H9 (cell line): Measurements from ENCODE around the gene C1orf116. TPM values are rescaled to one million over a fixed set of nuclear protein-coding genes. Genes with fewer than 3 reads are reported as not detected.

Source experiments
- DNase-seq: peaks from one replicate; pipeline ENCODE4 v3.0.0-alpha.2; 2017
- H2AFZ ChIP-seq: one replicate; pipeline ENCODE4 v1.6.1; 2013; ENCODE audit warnings: mild to moderate bottlenecking, low read length, control low read depth, moderate library complexity
- H2AK5ac ChIP-seq: 2 replicates; pipeline ENCODE4 v1.6.1; 2013; ENCODE audit warnings: low read length, control low read depth, mixed read lengths; ENCODE audit not compliant: insufficient read length
- H2BK120ac ChIP-seq: one replicate; pipeline ENCODE4 v1.6.1; 2013; ENCODE audit warnings: low read depth, mild to moderate bottlenecking, low read length, control low read depth, inconsistent platforms; ENCODE audit not compliant: poor library complexity, severe bottlenecking
- H2BK12ac ChIP-seq: 2 replicates; pipeline ENCODE4 v1.6.1; 2013; ENCODE audit warnings: low read length, control low read depth, mixed read lengths, low read depth; ENCODE audit not compliant: insufficient read length
- H2BK15ac ChIP-seq: 2 replicates; pipeline ENCODE4 v1.6.1; 2013; ENCODE audit warnings: low read depth, low read length, control low read depth
- H2BK20ac ChIP-seq: one replicate; pipeline ENCODE4 v1.6.1; 2013; ENCODE audit warnings: low read depth, mild to moderate bottlenecking, low read length, control low read depth, inconsistent platforms; ENCODE audit not compliant: poor library complexity, severe bottlenecking
- H2BK5ac ChIP-seq: 2 replicates; pipeline ENCODE4 v1.6.1; 2013; ENCODE audit warnings: low read length, control low read depth, mixed read lengths; ENCODE audit not compliant: insufficient read length
- H3K14ac ChIP-seq: 2 replicates; pipeline ENCODE4 v1.6.1; 2013; ENCODE audit warnings: low read length, control low read depth; ENCODE audit not compliant: insufficient read depth
- H3K18ac ChIP-seq: 2 replicates; pipeline ENCODE4 v1.6.1; 2013; ENCODE audit warnings: low read depth, mild to moderate bottlenecking, mixed read lengths, low read length, control low read depth; ENCODE audit not compliant: insufficient read length
- H3K23ac ChIP-seq: 2 replicates; pipeline ENCODE4 v1.6.1; 2013; ENCODE audit warnings: low read length, control low read depth, mixed read lengths, low read depth; ENCODE audit not compliant: insufficient read length
- H3K23me2 ChIP-seq: 2 replicates; pipeline ENCODE4 v1.6.1; 2013; ENCODE audit warnings: low read depth, mild to moderate bottlenecking, mixed read lengths, low read length, control low read depth; ENCODE audit not compliant: insufficient read length, poor library complexity, severe bottlenecking
- H3K27ac ChIP-seq: 2 replicates; pipeline ENCODE4 v1.5.1; 2013; ENCODE audit warnings: low read length, control low read depth, mixed read lengths, low read depth; ENCODE audit not compliant: insufficient read length
- H3K27me3 ChIP-seq: 2 replicates; pipeline ENCODE4 v1.6.1; 2013; ENCODE audit warnings: low read length, control low read depth, inconsistent platforms; ENCODE audit not compliant: insufficient read depth
- H3K4ac ChIP-seq: 2 replicates; pipeline ENCODE4 v1.6.1; 2013; ENCODE audit warnings: low read depth, mild to moderate bottlenecking, control low read depth, inconsistent platforms, low read length, moderate library complexity
- H3K4me1 ChIP-seq: 2 replicates; pipeline ENCODE4 v1.6.1; 2013; ENCODE audit warnings: low read length, control low read depth, inconsistent platforms; ENCODE audit not compliant: insufficient read depth
- H3K4me2 ChIP-seq: 2 replicates; pipeline ENCODE4 v1.6.1; 2013; ENCODE audit warnings: low read length, control low read depth, mixed read lengths; ENCODE audit not compliant: insufficient read length, insufficient read depth
- H3K56ac ChIP-seq: 2 replicates; pipeline ENCODE4 v1.6.1; 2013; ENCODE audit warnings: low read depth, mild to moderate bottlenecking, mixed read lengths, low read length, control low read depth; ENCODE audit not compliant: insufficient read length
- H3K79me1 ChIP-seq: 2 replicates; pipeline ENCODE4 v1.6.1; 2013; ENCODE audit warnings: low read depth, mild to moderate bottlenecking, moderate library complexity, low read length, control low read depth, inconsistent platforms; ENCODE audit not compliant: insufficient read depth, poor library complexity, severe bottlenecking
- H3K79me2 ChIP-seq: 2 replicates; pipeline ENCODE4 v1.6.1; 2013; ENCODE audit warnings: low read length, control low read depth, inconsistent platforms; ENCODE audit not compliant: insufficient read depth
- H3K9ac ChIP-seq: 2 replicates; pipeline ENCODE4 v1.6.1; 2013; ENCODE audit warnings: low read length, control low read depth, mixed read lengths; ENCODE audit not compliant: insufficient read length; ENCODE audit errors: extremely low read depth
- H3K9me3 ChIP-seq: one replicate; pipeline ENCODE4 v1.6.1; 2013; ENCODE audit warnings: low read depth, low read length, inconsistent platforms; ENCODE audit not compliant: control insufficient read depth
- H3T11ph ChIP-seq: one replicate; pipeline ENCODE4 v1.6.1; 2013; ENCODE audit warnings: mild to moderate bottlenecking, low read length, control low read depth, inconsistent platforms
- H4K20me1 ChIP-seq: one replicate; pipeline ENCODE4 v1.6.1; 2013; ENCODE audit not compliant: control insufficient read depth, insufficient read length, insufficient read depth
- H4K5ac ChIP-seq: 2 replicates; pipeline ENCODE4 v1.6.1; 2013; ENCODE audit warnings: low read depth, mild to moderate bottlenecking, mixed read lengths, low read length, control low read depth; ENCODE audit not compliant: insufficient read length
- H4K8ac ChIP-seq: replicated peaks from 2 replicates; pipeline ENCODE4 v1.6.1; 2013; ENCODE audit warnings: low read length, control low read depth, mixed read lengths, low read depth; ENCODE audit not compliant: insufficient read length
- H4K91ac ChIP-seq: 2 replicates; pipeline ENCODE4 v1.6.1; 2013; ENCODE audit warnings: low read depth, mild to moderate bottlenecking, moderate library complexity, mixed read lengths, low read length, control low read depth; ENCODE audit not compliant: insufficient read length
- H3K27ac Mint-ChIP-seq, 3 experiments: 2 replicates in 2 of 3; 3 replicates in 1 of 3; pipeline ENCODE4 v1.8.0; 2020 to 2021; ENCODE audit warnings: mixed read lengths in 3 of 3, mild to moderate bottlenecking in 1 of 3, moderate library complexity in 1 of 3
- H3K27me3 Mint-ChIP-seq: 2 replicates; pipeline ENCODE4 v1.8.0; 2021; ENCODE audit warnings: low read depth, mild to moderate bottlenecking, moderate library complexity, mixed read lengths
- H3K36me3 Mint-ChIP-seq, 3 experiments: 2 replicates in 2 of 3; 3 replicates in 1 of 3; pipeline ENCODE4 v1.8.0; 2020 to 2021; ENCODE audit warnings: low read depth in 3 of 3, mixed read lengths in 3 of 3; ENCODE audit not compliant: insufficient read depth in 1 of 3
- H3K4me1 Mint-ChIP-seq, 2 experiments: 2 replicates each; pipeline ENCODE4 v1.8.0; 2020; ENCODE audit warnings: mixed read lengths in 2 of 2
- H3K4me3 Mint-ChIP-seq, 2 experiments: 2 replicates in 1 of 2; 3 replicates in 1 of 2; pipeline ENCODE4 v1.8.0; 2020 to 2021; ENCODE audit warnings: mild to moderate bottlenecking in 2 of 2, mixed read lengths in 2 of 2, moderate library complexity in 1 of 2
- H3K9me3 Mint-ChIP-seq, 2 experiments: 2 replicates in 1 of 2; 3 replicates in 1 of 2; pipeline ENCODE4 v1.8.0; 2020; ENCODE audit warnings: mild to moderate bottlenecking in 2 of 2, mixed read lengths in 2 of 2, moderate library complexity in 1 of 2
- WGBS: extraction: QIAGEN DNeasy Blood & Tissue Kit; methylation state at CpG from one replicate; pipeline ENCODE4 v1.1.7; 2013; ENCODE audit warnings: missing lambda C conversion rate, low lambda C conversion rate, mixed read lengths; ENCODE audit not compliant: insufficient read length; ENCODE audit errors: extremely low coverage; 5-methylcytosine and 5-hydroxymethylcytosine counted together
- total RNA-seq: library from RNA; stranded (reverse); gene quantifications from 2 replicates; pipeline ENCODE4 v1.2.1, GENCODE V29; 2021
- TF ChIP-seq, protein P1 (sequence below): fragments of 200-600 bp; sonication (generic); conservative IDR thresholded peaks from 3 replicates; pipeline ENCODE4 v1.8.0; 2021; ENCODE audit warnings: antibody characterized with exemption, mild to moderate bottlenecking

The C1orf116 gene
- total RNA-seq, 1 experiment from 2014 or later: 0.48 TPM

GRCh38 chr1:207064561-207064960, 32.0 kb upstream of the C1orf116 start:
- Histone ChIP-seq H3K79me2 (no peaks in the 10 kb centered on the region), H2BK5ac (no peak overlapping the region), H3K9ac (no peak overlapping the region), H4K91ac (no peak overlapping the region), H2BK20ac (no peak overlapping the region), H3K79me1 (no peaks in the 10 kb centered on the region), H3K9me3 (no peaks in the 10 kb centered on the region), H3K4me1 (no peaks in the 10 kb centered on the region), H2AK5ac (no peak overlapping the region), H3K27me3 (no peaks in the 10 kb centered on the region), H2BK15ac (no peak overlapping the region), H4K8ac (no peak overlapping the region), H2AFZ (no peak overlapping the region), H2BK120ac (no peak overlapping the region), H3K4me2 (no peak overlapping the region), H3K27ac (no peak overlapping the region), H3T11ph (no peak overlapping the region), H4K5ac (no peak overlapping the region), H3K18ac (no peak overlapping the region), H3K14ac (no peak overlapping the region), H4K20me1 (no peaks in the 10 kb centered on the region), H3K23me2 (no peaks in the 10 kb centered on the region), H3K56ac (no peak overlapping the region), H3K4ac (no peak overlapping the region), H2BK12ac (no peak overlapping the region), H3K23ac (no peak overlapping the region)
- H3K36me3 Mint-ChIP-seq: peaks cover 10 to 60% (median 39%) of the 10 kb centered on the region in 3 experiments
- TF ChIP-seq, protein P1, sequence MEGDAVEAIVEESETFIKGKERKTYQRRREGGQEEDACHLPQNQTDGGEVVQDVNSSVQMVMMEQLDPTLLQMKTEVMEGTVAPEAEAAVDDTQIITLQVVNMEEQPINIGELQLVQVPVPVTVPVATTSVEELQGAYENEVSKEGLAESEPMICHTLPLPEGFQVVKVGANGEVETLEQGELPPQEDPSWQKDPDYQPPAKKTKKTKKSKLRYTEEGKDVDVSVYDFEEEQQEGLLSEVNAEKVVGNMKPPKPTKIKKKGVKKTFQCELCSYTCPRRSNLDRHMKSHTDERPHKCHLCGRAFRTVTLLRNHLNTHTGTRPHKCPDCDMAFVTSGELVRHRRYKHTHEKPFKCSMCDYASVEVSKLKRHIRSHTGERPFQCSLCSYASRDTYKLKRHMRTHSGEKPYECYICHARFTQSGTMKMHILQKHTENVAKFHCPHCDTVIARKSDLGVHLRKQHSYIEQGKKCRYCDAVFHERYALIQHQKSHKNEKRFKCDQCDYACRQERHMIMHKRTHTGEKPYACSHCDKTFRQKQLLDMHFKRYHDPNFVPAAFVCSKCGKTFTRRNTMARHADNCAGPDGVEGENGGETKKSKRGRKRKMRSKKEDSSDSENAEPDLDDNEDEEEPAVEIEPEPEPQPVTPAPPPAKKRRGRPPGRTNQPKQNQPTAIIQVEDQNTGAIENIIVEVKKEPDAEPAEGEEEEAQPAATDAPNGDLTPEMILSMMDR: no peak
- H3K9me3 Mint-ChIP-seq: no peaks in the 10 kb centered on the region
- no peak overlapping the region for H3K27ac Mint-ChIP-seq
- peaks cover 0 to 2% of the 10 kb centered on the region in 2 experiments; a peak in 1 of 4 replicates for H3K4me1 Mint-ChIP-seq
- H3K4me3 Mint-ChIP-seq: no peak overlapping the region
- DNase-seq: no peak
- H3K27me3 Mint-ChIP-seq: no peaks in the 10 kb centered on the region
- no CpG with 5 or more reads among the region's 8 CpGs for WGBS
